Fibroblast of the aortic adventitia (primary cell): ENCODE results near the gene TGM5. TPM values are rescaled to one million over a fixed set of nuclear protein-coding genes. Genes with fewer than 3 reads are reported as not detected.
A peak's percentile ranks its signal among the peaks of the same experiment; 100 is the strongest.
"Not testable (repeated sequence)": the region's sequence is repeated elsewhere in the genome, so short reads cannot be mapped to it uniquely, and the experiment has no call there.

ENCODE experiments used
- DNase-seq: peaks from one replicate; pipeline ENCODE4 v3.0.0-alpha.2; 2010; ENCODE audit warnings: low read depth
- H3K4me3 ChIP-seq: 2 replicates; pipeline ENCODE4 v1.5.1; 2011; ENCODE audit warnings: low read depth, mild to moderate bottlenecking, control low read depth, low read length, moderate library complexity
- CTCF ChIP-seq: IDR thresholded peaks from 2 replicates; pipeline ENCODE4 v1.5.1; 2011; ENCODE audit warnings: mild to moderate bottlenecking, low read length, control low read depth, inconsistent platforms; ENCODE audit not compliant: insufficient read depth
- total RNA-seq: library from RNA; depleted of rRNA; stranded (reverse); fragments of >200 nt; gene quantifications from 2 replicates; pipeline ENCODE4 v1.2.3, GENCODE V29; 2012; ENCODE audit warnings: low replicate concordance

The TGM5 gene
- total RNA-seq, 1 donor: not detected

- H3K4me3 ChIP-seq: no peak overlapping the region
- no peak for TF ChIP-seq CTCF
- DNase-seq: no peak
Observed at GRCh38 chr15:43294091-43294706, 27.5 kb upstream of the TGM5 start.

- TF ChIP-seq CTCF: no peak
- no peak for DNase-seq
- H3K4me3 ChIP-seq: no peak overlapping the region
Observed at GRCh38 chr15:43293432-43293831, 26.7 kb upstream of the TGM5 start.

GRCh38 chr15:43292375-43293078 lies 25.8 kb upstream of the TGM5 start:
- DNase-seq: peak; percentile 44

GRCh38 chr15:43289656-43290055 lies 22.9 kb upstream of the TGM5 start:
- not testable (repeated sequence) for DNase-seq, H3K4me3 ChIP-seq

More at GRCh38 chr15:43292375-43293078, 25.8 kb upstream of the TGM5 start:
- TF ChIP-seq CTCF: no peak
- no peak overlapping the region for H3K4me3 ChIP-seq

GRCh38 chr15:43287254-43287653 lies 20.5 kb upstream of the TGM5 start:
- no peak for DNase-seq
- TF ChIP-seq CTCF: no peak
- H3K4me3 ChIP-seq: no peak overlapping the region

- DNase-seq: no peak
- TF ChIP-seq CTCF: no peak
Observed at GRCh38 chr15:43286074-43286473, 19.3 kb upstream of the TGM5 start.

GRCh38 chr15:43285609-43286037 lies 18.9 kb upstream of the TGM5 start:
- H3K4me3 ChIP-seq: no peak overlapping the region
- TF ChIP-seq CTCF: peak; percentile 77
- peak; percentile 77 for DNase-seq

More at GRCh38 chr15:43286074-43286473, 19.3 kb upstream of the TGM5 start:
- no peak overlapping the region for H3K4me3 ChIP-seq
